HAP-1 (cell line): ENCODE data around the gene PLEKHD1.
A peak's percentile ranks its signal among the peaks of the same experiment; 100 is the strongest.
"Not testable (repeated sequence)": the region's sequence is repeated elsewhere in the genome, so short reads cannot be mapped to it uniquely, and the experiment has no call there.

ENCODE experiments used
- DNase-seq, 2 experiments: peaks; one replicate each; pipeline ENCODE4 v3.0.0-alpha.2; 2016 to 2020; ENCODE audit warnings: low spot score in 2 of 2
- H3K27me3 ChIP-seq: fragments of 250-450 bp; sonication (Bioruptor Pico); 2 replicates; pipeline ENCODE4 v1.5.1; 2020; ENCODE audit warnings: low read depth, mild to moderate bottlenecking, moderate library complexity
- H3K36me3 ChIP-seq: fragments of 250-450 bp; sonication (Bioruptor Pico); replicated peaks from 2 replicates; pipeline ENCODE4 v1.5.1; 2020; ENCODE audit warnings: mild to moderate bottlenecking
- H3K4me1 ChIP-seq: fragments of 250-450 bp; sonication (Bioruptor Pico); 2 replicates; pipeline ENCODE4 v1.5.1; 2020; ENCODE audit warnings: mild to moderate bottlenecking
- H3K4me3 ChIP-seq: fragments of 250-450 bp; sonication (Bioruptor Pico); 2 replicates; pipeline ENCODE4 v1.5.1; 2020; ENCODE audit warnings: mild to moderate bottlenecking, moderate library complexity
- H3K9me3 ChIP-seq: fragments of 250-450 bp; sonication (Bioruptor Pico); 2 replicates; pipeline ENCODE4 v1.5.1; 2020; ENCODE audit warnings: mild to moderate bottlenecking, moderate library complexity
- in situ Hi-C: fragments of 300-500 bp; cut with MboI; formaldehyde crosslinking; loops from 3 replicates; pipeline ENCODE4 v1.14.3; 2020; ENCODE audit warnings: low sequenced_read_pairs, inconsistent platforms, mixed read lengths

The PLEKHD1 gene

GRCh38 chr14:69471916-69472315 lies 12.6 kb upstream of the PLEKHD1 start:
- in situ Hi-C loops, result loop anchor here (10.0 kb wide), 1 partner anchor 217 kb away; no protein-coding TSS in a partner anchor
- H3K4me3 ChIP-seq, result no peak overlapping the region

DNA sequence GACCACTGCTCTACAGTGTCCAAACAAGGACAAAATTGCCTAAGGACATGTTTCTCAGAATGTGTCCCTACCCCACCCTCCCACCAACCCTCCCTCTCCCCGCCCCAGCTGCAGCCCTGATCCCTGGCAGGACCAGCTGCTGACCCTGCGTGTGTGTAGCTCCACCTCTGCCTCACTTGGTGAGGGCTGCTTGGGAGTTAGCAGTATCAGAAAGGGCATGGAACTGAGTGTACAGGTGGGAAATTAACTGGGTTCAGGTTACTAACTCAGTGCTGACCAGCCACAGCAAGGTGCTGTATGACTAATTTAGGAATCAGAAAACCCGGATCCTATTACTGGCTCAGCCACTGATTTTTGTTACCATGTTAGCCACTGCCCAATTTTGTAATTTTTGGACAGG lies 11.3 kb upstream of the PLEKHD1 start:
- DNase-seq, result no peak
- H3K9me3 ChIP-seq, result peaks cover 7% of the 10 kb centered on the region; the same call in 1 of the 2 replicates
- H3K4me3 ChIP-seq, result no peak overlapping the region
- in situ Hi-C loops, result loop anchor here (10.0 kb wide), 1 partner anchor 218 kb away; no protein-coding TSS in a partner anchor
- no peaks in the 10 kb centered on the region for H3K36me3 ChIP-seq
- no peaks in the 10 kb centered on the region for H3K27me3 ChIP-seq
- no peaks in the 10 kb centered on the region for H3K4me1 ChIP-seq

More at GRCh38 chr14:69471916-69472315, 12.6 kb upstream of the PLEKHD1 start:
- DNase-seq, result no peak
- H3K27me3 ChIP-seq, result no peaks in the 10 kb centered on the region
- no peaks in the 10 kb centered on the region for H3K9me3 ChIP-seq
- no peaks in the 10 kb centered on the region for H3K4me1 ChIP-seq
- H3K36me3 ChIP-seq, result no peaks in the 10 kb centered on the region

DNA sequence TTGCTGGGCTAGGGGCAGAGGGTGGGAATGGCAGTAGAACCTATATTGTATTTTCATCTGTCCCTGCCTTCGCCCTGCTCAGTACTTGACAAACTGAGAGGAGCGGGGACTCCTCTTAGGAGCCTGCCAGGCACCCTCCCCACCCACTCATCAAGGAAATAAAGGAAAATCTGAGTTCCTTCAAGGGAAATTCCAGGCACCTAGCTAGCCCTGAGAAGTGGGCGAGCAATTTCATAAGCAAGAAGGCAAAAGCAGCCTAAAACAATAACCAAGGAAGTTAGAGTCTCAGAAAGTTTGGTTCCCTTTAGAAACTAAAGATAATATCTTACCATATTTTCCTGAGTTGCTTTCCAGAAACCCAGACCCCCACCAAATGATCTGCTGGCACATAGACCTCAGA lies 10.6 kb upstream of the PLEKHD1 start:
- in situ Hi-C loops, result loop anchor here (10.0 kb wide), 1 partner anchor 219 kb away; no protein-coding TSS in a partner anchor
- Histone ChIP-seq H3K4me3 (no peak overlapping the region), H3K36me3 (no peaks in the 10 kb centered on the region), H3K4me1 (no peaks in the 10 kb centered on the region), H3K27me3 (no peaks in the 10 kb centered on the region), H3K9me3 (peaks cover 7% of the 10 kb centered on the region; the same call in 1 of the 2 replicates)
- no peak for DNase-seq

DNA sequence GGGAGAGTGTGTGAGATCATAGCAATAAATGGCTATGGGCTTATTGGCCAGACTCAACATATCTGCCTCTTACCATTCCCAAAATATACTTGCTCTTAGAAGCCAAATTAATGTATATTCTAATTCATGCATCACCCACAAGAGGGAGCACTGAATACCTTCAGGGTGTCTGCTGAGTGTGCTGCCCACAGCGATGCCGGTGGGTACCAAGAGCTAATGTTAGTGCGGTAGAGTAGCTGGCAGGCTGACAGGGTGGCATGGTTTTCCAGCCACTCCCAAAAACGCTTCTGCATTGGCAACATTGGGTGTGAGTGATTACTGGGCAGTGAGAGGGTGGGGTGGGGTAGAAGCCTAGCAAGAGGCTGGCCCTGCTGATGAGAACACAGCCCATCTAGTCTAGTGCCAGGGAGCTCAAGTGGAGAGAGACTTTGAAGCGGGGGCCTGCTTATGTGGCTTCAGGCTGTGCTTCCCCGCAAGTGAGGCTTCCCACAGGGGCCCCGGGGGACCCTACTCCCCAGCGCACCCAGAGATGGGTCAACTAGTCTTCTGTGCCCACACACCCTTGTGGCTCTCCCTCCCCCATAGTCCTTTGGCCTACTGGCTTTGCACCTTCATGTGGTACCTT lies 9.2 kb upstream of the PLEKHD1 start:
- Histone ChIP-seq H3K9me3 (peaks cover 7% of the 10 kb centered on the region; the same call in 1 of the 2 replicates), H3K4me1 (no peaks in the 10 kb centered on the region), H3K4me3 (no peak overlapping the region), H3K36me3 (no peaks in the 10 kb centered on the region), H3K27me3 (no peaks in the 10 kb centered on the region)
- in situ Hi-C loops, result loop anchor here (10.0 kb wide), 1 partner anchor 221 kb away; no protein-coding TSS in a partner anchor
- peak in 1 of 2 experiments; percentile 10 for DNase-seq

- H3K27me3 ChIP-seq, H3K9me3 ChIP-seq, DNase-seq, H3K36me3 ChIP-seq, H3K4me3 ChIP-seq, H3K4me1 ChIP-seq: not testable (repeated sequence)
- in situ Hi-C loops, result loop anchor here (10.0 kb wide), 1 partner anchor 222 kb away; no protein-coding TSS in a partner anchor
Measured at GRCh38 chr14:69476824-69477450, 7.6 kb upstream of the PLEKHD1 start.

DNA sequence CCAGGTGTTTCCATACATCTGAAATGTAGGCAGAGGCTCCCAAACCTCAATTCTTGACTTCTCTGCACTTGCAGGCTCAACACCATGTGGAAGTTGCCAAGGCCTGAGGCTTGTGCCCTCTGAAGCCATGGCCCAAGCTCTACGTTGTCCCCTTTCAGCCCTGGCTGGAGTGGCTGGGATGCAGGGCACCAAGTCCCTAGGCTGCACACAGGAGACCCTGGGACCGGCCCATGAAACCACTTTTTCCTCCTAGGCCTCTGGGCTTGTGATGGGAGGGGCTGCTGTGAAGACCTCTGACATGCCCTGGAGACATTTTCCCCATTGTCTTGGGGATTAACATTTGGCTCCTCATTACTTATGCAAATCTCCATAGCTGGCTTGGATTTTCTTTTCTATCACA lies 6.5 kb upstream of the PLEKHD1 start:
- not testable (repeated sequence) for H3K9me3 ChIP-seq, H3K36me3 ChIP-seq, H3K4me3 ChIP-seq, H3K4me1 ChIP-seq, H3K27me3 ChIP-seq, DNase-seq
- in situ Hi-C loops, result loop anchor here (10.0 kb wide), 1 partner anchor 223 kb away; no protein-coding TSS in a partner anchor

GRCh38 chr14:69479696-69480095 lies 4.8 kb upstream of the PLEKHD1 start:
- peaks cover 15% of the 10 kb centered on the region for H3K27me3 ChIP-seq
- no peak for DNase-seq
- no peak overlapping the region for H3K4me3 ChIP-seq
- peaks cover 7% of the 10 kb centered on the region; the same call in 1 of the 2 replicates for H3K9me3 ChIP-seq
- no peaks in the 10 kb centered on the region for H3K36me3 ChIP-seq
- no peaks in the 10 kb centered on the region for H3K4me1 ChIP-seq
- in situ Hi-C loops, result loop anchor here (10.0 kb wide), 1 partner anchor 225 kb away; no protein-coding TSS in a partner anchor

DNA sequence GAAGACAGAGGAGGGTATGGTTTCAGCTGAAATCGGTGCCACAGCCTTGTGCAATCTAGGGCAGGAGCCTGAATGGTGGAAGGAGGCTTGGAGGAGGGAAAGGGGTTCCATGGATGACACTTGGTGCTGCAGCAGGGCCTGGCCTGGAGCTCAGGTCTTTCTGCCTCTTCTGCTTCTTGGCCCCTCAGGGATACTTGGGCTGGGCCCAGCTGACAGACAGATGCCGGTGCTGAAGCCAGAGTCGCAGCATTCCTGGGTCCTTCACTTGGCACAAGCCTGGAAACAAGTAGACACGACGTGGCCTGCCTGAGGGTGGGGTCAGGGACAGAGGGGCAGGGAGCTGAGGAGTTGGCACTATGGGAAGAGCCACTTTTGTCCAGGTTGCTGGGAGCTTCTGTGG lies 4.4 kb upstream of the PLEKHD1 start:
- Histone ChIP-seq H3K9me3 (peaks cover 7% of the 10 kb centered on the region; the same call in 1 of the 2 replicates), H3K27me3 (peaks cover 20% of the 10 kb centered on the region), H3K4me1 (no peaks in the 10 kb centered on the region), H3K4me3 (no peak overlapping the region), H3K36me3 (no peaks in the 10 kb centered on the region)
- DNase-seq, result no peak
- in situ Hi-C loops, result no loop called here

DNA sequence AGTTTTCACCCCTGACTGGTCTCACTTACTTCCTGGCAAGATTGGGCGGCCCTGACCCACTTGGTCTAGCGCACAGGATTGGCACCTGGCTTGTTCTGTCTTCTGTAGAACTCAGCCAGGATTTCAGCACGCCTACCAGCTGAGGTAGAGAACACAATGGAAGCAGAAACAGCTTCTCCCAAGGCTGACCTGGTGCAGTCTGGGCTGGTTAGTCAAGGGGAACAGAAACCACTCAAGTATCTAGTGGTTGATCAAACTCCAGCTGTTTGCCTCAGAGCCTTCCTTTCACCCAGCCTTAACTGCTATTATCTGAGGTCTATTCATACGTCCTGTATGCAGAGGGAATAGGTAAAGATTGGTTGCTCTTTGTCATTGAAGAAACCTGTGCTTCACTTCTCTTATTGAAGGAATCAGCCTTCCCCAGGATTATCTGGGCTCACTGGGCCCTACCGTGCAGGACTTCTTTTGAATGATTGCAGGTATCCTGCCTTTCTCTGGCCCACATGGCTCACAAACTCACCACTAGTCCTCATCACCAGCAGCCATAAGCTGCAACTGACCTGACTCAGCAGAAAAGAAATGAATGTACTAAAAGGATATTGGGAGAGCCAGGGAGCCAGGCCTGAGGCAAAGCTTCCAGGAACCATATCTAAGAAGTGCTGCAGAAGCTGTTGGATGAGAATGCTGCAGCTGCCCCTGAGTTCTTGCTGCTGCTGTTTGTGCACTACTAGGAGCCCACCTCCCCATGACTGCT lies 2.5 kb upstream of the PLEKHD1 start:
- no peaks in the 10 kb centered on the region for H3K36me3 ChIP-seq
- H3K4me3 ChIP-seq, result no peak overlapping the region
- in situ Hi-C loops, result no loop called here
- DNase-seq, result no peak
- peaks cover 7% of the 10 kb centered on the region; the same call in 1 of the 2 replicates for H3K9me3 ChIP-seq
- H3K27me3 ChIP-seq, result peaks cover 22% of the 10 kb centered on the region
- H3K4me1 ChIP-seq, result no peaks in the 10 kb centered on the region

- H3K9me3 ChIP-seq, result no peaks in the 10 kb centered on the region
- in situ Hi-C loops, result no loop called here
- no peak for DNase-seq
- H3K36me3 ChIP-seq, result no peaks in the 10 kb centered on the region
- H3K27me3 ChIP-seq, result peaks cover 22% of the 10 kb centered on the region
- no peaks in the 10 kb centered on the region for H3K4me1 ChIP-seq
- H3K4me3 ChIP-seq, result no peak overlapping the region
Measured at GRCh38 chr14:69483765-69484443, 624 bp upstream of the PLEKHD1 start.

DNA sequence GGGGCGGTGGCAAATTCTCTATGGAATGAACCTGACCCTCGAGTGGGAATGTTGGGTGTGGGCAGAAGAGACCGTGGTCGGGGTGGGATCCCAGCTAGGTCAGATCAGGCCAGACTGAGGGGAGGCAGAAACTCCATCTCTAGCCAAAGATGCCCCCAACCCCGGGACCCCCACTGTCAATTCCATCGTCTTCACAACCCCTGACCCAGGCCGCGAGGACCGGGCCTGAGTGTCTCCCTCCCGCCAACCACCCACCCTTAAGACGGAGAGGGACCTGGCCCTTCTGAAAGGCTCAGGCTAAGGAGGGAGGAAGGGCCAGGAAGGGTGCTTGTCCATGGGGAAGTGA lies 760 bp downstream of the PLEKHD1 start:
- no peak for DNase-seq

DNA sequence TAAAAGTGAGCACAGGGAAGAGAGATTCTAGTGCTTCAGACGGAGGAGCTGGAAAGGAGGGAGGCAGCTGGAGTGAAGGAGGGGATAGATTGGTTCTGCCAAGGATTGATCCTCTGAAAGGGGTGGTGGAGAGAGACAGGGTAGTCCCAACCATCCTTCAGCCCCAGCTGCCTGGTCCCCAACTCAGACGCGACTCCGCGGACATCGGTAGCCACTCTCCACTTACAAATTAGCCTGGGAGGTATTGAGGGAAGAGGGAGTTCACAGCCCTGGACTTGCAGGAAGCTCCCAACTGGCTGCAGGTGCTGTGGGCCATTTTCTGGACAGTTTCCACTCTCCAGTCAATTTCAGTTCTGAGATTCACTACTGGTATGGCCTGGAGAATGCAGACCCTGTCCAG lies 1.2 kb downstream of the PLEKHD1 start:
- H3K27me3 ChIP-seq, result peaks cover 22% of the 10 kb centered on the region
- no peaks in the 10 kb centered on the region for H3K36me3 ChIP-seq
- no peaks in the 10 kb centered on the region for H3K9me3 ChIP-seq
- H3K4me1 ChIP-seq, result no peaks in the 10 kb centered on the region
- no peak for DNase-seq
- no peak overlapping the region for H3K4me3 ChIP-seq
- in situ Hi-C loops, result no loop called here

More for the DNA sequence above, 760 bp downstream of the PLEKHD1 start:
- in situ Hi-C loops, result no loop called here
- no peaks in the 10 kb centered on the region for H3K36me3 ChIP-seq
- H3K27me3 ChIP-seq, result peaks cover 22% of the 10 kb centered on the region
- no peak overlapping the region for H3K4me3 ChIP-seq
- no peaks in the 10 kb centered on the region for H3K4me1 ChIP-seq
- H3K9me3 ChIP-seq, result no peaks in the 10 kb centered on the region

- Histone ChIP-seq H3K9me3 (no peaks in the 10 kb centered on the region), H3K27me3 (peaks cover 22% of the 10 kb centered on the region), H3K4me1 (no peaks in the 10 kb centered on the region), H3K4me3 (no peak overlapping the region), H3K36me3 (no peaks in the 10 kb centered on the region)
- in situ Hi-C loops, result no loop called here
- DNase-seq, result no peak
Measured at GRCh38 chr14:69487226-69487625, 2.7 kb downstream of the PLEKHD1 start.
